Measurements from ENCODE around the gene SH3RF3.
"Not testable (repeated sequence)": the region's sequence is repeated elsewhere in the genome, so short reads cannot be mapped to it uniquely, and the experiment has no call there.

SH3RF3 gene

DNA sequence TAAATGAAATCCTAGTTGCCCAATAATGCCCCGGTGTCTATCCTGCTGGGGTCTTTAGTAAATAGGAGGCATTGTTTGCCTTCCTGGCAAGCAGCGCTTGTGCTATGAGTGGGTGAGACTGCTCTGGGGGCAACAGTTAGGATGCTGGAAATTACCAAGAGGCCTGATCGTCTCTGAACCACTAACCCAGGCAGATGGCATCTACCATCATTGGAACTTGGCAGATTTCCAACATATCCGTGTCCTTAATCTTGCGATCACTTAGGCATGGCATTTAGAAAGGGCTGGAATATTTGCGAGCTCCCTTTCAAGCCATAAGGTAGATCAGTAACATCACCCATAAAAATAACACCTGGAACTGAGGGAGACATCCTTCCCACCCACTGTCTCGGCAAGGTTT lies 18.8 kb upstream of the SH3RF3 start:
- DNase-seq (ENCODE audit: insufficient read length, low spot score) (no peak), FAIRE-seq (no peak)
- no peak for TF ChIP-seq SPI1 (IDR thresholded peaks at IDR 0.05; ENCODE audit: low read depth, low read length)
- no peak for TF ChIP-seq POU2F2 (IDR thresholded peaks at IDR 0.05; ENCODE audit: low read depth, low read length)
- TF ChIP-seq POLR2A (IDR thresholded peaks at IDR 0.05; ENCODE audit: low read depth, low read length), result no peak
- TF ChIP-seq TAF1 (IDR thresholded peaks at IDR 0.05; ENCODE audit: low read depth, low read length), result no peak
- TF ChIP-seq POLR2AphosphoS5 (IDR thresholded peaks at IDR 0.05; ENCODE audit: low read depth, low read length), result no peak
- no peak for TF ChIP-seq PAX5 (IDR thresholded peaks at IDR 0.05; ENCODE audit: insufficient read depth, low read length, severe bottlenecking)

DNA sequence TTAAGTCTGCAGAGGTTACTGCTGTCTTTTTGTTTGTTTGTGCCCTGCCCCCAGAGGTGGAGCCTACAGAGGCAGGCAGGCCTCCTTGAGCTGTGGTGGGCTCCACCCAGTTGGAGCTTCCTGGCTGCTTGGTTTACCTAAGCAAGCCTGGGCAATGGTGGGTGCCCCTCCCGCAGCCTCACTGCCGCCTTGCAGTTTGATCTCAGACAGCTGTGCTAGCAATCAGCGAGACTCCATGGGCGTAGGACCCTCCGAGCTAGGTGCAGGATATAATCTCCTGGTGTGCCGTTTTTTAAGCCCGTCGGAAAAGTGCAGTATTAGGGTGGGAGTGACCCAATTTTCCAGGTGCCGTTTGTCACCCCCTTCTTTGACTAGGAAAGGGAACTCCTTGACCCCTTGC lies 11.8 kb upstream of the SH3RF3 start:
- FAIRE-seq; DNase-seq (ENCODE audit: insufficient read length, low spot score): not testable (repeated sequence)

DNA sequence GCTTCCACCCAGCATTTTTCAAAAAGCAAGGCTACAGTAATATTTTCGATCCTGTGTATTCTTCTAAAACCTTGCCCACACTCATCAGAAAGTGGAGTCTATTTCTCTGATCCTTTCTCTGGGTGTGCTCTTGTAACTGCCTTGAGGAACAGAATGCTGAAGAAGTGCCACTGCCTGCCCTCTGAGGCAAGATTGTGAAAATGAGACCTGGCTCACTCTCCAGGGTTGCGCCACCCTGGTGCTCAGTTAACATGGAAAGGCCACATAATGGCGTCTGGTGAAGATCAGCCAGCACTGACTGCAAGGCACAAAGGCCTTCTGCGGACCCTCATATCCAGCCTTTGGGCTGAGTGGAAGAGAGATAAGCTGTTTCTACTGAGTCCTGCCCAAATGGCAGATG lies 11.2 kb upstream of the SH3RF3 start:
- no peak for FAIRE-seq
- no peak for DNase-seq (ENCODE audit: insufficient read length, low spot score)
- TF ChIP-seq POLR2AphosphoS5 (IDR thresholded peaks at IDR 0.05; ENCODE audit: low read depth, low read length) (no peak), TAF1 (IDR thresholded peaks at IDR 0.05; ENCODE audit: low read depth, low read length) (no peak), POLR2A (IDR thresholded peaks at IDR 0.05; ENCODE audit: low read depth, low read length) (no peak), PAX5 (IDR thresholded peaks at IDR 0.05; ENCODE audit: insufficient read depth, low read length, severe bottlenecking) (no peak), SPI1 (IDR thresholded peaks at IDR 0.05; ENCODE audit: low read depth, low read length) (no peak), POU2F2 (IDR thresholded peaks at IDR 0.05; ENCODE audit: low read depth, low read length) (no peak)

DNA sequence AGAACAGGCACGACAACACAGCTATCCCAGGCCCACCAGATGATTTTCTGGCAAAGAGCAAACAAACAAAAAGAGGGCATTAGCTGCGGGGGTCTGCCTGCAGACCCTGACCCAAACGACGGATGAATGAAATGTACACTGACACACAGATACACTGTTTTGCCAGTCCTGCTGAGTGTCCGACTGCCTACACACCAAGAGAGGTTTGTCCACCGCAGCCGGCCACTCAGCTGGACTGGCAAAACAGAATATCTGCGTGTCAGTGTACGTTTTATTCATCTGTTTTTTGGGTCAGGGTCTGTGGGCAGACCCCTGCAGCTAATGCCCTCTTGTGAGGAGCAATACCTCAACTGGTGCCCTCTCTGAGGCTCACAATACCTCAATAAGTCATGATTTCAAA lies 10.7 kb upstream of the SH3RF3 start:
- DNase-seq (ENCODE audit: insufficient read length, low spot score) (no peak), FAIRE-seq (no peak)
- no peak for TF ChIP-seq PAX5 (IDR thresholded peaks at IDR 0.05; ENCODE audit: insufficient read depth, low read length, severe bottlenecking)
- no peak for TF ChIP-seq POU2F2 (IDR thresholded peaks at IDR 0.05; ENCODE audit: low read depth, low read length)
- TF ChIP-seq TAF1 (IDR thresholded peaks at IDR 0.05; ENCODE audit: low read depth, low read length), result no peak
- TF ChIP-seq SPI1 (IDR thresholded peaks at IDR 0.05; ENCODE audit: low read depth, low read length), result no peak
- TF ChIP-seq POLR2AphosphoS5 (IDR thresholded peaks at IDR 0.05; ENCODE audit: low read depth, low read length), result no peak
- no peak for TF ChIP-seq POLR2A (IDR thresholded peaks at IDR 0.05; ENCODE audit: low read depth, low read length)

DNA sequence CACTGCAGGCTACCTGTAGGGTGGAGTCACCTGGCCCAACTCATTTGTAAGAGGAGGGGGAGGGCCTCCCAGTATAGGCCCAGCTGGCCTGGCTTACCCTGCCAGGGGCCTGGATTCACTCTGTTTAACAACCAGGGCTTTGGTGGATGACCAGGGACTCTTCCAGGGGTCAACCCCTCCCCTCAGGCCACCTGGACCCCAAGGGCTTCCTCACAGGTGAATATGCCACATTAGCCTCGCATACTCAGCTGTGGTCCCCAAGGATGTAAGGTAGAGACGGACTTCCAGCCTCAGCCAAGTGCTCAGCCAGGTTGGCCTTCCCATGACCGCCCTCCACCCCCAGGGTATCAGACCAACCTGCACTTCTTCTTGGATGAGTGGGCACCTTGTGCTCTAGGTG lies 8.8 kb upstream of the SH3RF3 start:
- DNase-seq (ENCODE audit: insufficient read length, low spot score) (no peak), FAIRE-seq (no peak)
- no peak for TF ChIP-seq POLR2AphosphoS5 (IDR thresholded peaks at IDR 0.05; ENCODE audit: low read depth, low read length)
- no peak for TF ChIP-seq TAF1 (IDR thresholded peaks at IDR 0.05; ENCODE audit: low read depth, low read length)
- no peak for TF ChIP-seq POLR2A (IDR thresholded peaks at IDR 0.05; ENCODE audit: low read depth, low read length)
- TF ChIP-seq POU2F2 (IDR thresholded peaks at IDR 0.05; ENCODE audit: low read depth, low read length), result no peak
- TF ChIP-seq PAX5 (IDR thresholded peaks at IDR 0.05; ENCODE audit: insufficient read depth, low read length, severe bottlenecking), result no peak
- no peak for TF ChIP-seq SPI1 (IDR thresholded peaks at IDR 0.05; ENCODE audit: low read depth, low read length)

DNA sequence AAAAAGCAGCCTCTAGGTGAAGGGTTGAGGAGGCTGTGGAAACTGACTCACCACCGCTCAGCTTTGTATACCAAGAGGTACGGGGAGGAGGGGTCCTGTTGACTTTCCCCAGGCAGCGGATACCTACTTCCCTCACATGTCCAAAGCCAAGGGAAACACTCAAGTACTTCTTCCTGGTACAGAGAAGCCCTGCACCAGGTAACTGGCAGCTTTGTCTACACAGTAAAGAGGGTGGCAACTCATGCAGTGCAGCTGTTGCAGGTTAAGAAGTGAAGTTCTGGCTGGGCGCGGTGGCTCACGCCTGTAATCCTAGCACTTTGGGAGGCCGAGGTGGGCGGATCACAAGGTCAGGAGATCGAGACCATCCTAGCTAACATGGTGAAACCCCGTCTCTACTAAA lies 8.3 kb upstream of the SH3RF3 start:
- not testable (repeated sequence) for DNase-seq (ENCODE audit: insufficient read length, low spot score); FAIRE-seq

DNA sequence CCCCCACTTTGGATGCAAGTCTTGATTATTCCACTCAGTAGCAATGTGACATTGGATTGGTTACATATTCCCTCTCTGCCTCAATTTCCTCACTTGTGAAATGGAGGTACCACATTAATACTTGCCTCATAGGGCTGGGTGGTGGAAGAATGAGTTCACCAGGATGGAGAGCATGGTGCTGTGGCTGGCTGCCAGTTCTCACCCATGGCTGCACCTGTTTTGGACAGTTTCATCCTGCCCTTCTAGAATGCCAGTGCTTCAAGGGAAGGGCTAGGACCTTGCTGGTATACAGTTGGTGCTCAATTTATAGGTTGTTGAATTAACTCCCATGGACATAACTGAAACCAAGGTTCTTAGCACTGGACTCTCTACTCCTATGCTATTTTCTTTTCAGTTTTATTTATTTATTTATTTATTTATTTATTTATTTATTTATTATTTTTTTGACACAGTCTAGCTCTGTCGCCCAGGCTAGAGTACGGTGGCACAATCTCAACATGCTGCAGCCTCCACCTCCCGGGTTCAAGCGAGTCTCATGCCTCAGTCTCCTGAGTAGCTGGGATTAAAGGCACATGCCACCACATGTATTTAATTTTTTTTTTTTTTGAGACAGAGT lies 5.3 kb upstream of the SH3RF3 start:
- FAIRE-seq, result no peak

DNA sequence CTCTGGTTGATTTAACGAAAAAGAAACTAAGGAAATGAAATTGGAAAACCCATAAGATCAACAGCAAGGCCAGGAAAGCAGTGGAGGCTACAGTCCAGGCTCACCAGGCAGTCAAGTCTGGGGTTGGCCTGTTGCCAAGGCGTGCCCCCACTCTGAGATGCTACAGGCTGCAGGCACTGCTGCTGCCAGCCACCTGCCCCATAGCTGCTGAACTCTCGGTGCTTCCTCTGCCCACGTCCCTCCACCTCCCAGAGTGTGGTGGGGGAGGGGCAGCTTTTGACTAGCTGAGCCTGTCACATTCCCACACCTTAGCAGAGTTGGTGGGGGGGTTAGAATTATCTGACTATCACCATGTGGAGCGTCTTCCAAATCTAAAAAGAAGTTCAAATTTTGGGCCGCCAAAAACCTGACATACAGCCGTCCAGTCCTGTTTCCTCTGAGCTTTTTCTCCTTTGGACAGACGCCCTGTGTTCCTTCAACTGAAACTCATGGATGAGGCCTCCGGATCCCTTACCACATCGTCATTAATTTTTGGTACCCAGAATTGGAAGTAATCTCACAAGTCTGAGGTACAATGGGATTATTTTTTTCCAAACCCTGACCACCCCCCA lies 3.9 kb upstream of the SH3RF3 start:
- FAIRE-seq (no peak), DNase-seq (ENCODE audit: insufficient read length, low spot score) (no peak)
- no peak for TF ChIP-seq POLR2AphosphoS5 (IDR thresholded peaks at IDR 0.05; ENCODE audit: low read depth, low read length)
- TF ChIP-seq POLR2A (IDR thresholded peaks at IDR 0.05; ENCODE audit: low read depth, low read length), result no peak
- no peak for TF ChIP-seq TAF1 (IDR thresholded peaks at IDR 0.05; ENCODE audit: low read depth, low read length)
- TF ChIP-seq SPI1 (IDR thresholded peaks at IDR 0.05; ENCODE audit: low read depth, low read length), result no peak
- no peak for TF ChIP-seq PAX5 (IDR thresholded peaks at IDR 0.05; ENCODE audit: insufficient read depth, low read length, severe bottlenecking)

More for the DNA sequence above, 5.3 kb upstream of the SH3RF3 start:
- no peak for DNase-seq (ENCODE audit: insufficient read length, low spot score)
- TF ChIP-seq TAF1 (IDR thresholded peaks at IDR 0.05; ENCODE audit: low read depth, low read length), result no peak
- no peak for TF ChIP-seq POLR2AphosphoS5 (IDR thresholded peaks at IDR 0.05; ENCODE audit: low read depth, low read length)
- TF ChIP-seq POU2F2 (IDR thresholded peaks at IDR 0.05; ENCODE audit: low read depth, low read length), result no peak
- TF ChIP-seq PAX5 (IDR thresholded peaks at IDR 0.05; ENCODE audit: insufficient read depth, low read length, severe bottlenecking), result no peak
- no peak for TF ChIP-seq POLR2A (IDR thresholded peaks at IDR 0.05; ENCODE audit: low read depth, low read length)
- TF ChIP-seq SPI1 (IDR thresholded peaks at IDR 0.05; ENCODE audit: low read depth, low read length), result no peak

DNA sequence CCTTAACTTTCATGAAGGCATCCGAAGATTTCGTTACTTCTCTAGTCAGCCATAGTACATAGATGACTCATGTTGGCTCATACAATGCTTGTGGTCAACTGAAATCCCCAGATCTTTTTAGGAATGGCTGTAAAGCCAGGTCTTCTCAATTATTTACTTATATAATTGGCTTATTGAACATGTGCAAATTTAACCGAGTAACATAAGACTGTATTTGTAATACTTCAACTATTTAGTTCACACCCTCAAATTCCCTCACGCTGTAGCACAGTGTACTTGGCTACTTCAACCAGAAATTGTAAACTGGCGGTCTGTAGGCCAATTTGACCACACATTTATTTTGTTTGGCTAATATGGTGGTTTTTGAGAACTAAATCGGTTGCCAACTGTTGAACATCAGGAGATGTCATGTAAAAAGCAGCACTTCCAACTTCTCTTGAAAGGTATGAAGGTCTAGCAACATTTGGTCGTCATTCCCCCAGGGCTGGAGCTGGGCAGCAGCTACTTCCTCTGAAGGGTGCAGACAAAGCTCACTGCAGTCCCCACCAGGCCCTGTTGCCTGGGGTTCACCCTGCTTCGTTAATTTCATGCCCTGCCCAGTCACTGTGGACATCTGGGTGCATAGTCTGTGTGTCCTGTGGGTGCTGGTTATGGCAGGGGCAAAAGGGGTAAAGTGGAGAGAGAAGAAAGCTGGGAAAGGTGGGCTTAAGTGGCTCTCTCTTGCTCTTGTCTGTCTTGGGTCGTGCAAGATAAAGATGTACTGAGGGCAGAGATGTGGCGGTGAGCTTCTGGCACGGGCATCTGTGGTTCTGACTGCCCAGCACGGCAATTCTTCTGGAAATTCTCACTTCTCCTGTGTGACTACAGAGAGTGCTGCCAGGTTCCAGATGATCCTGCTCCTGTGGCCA lies 3.2 kb upstream of the SH3RF3 start:
- no peak for FAIRE-seq
- TF ChIP-seq POLR2A (IDR thresholded peaks at IDR 0.05; ENCODE audit: low read depth, low read length), result no peak
- TF ChIP-seq POLR2AphosphoS5 (IDR thresholded peaks at IDR 0.05; ENCODE audit: low read depth, low read length), result no peak
- no peak for TF ChIP-seq SPI1 (IDR thresholded peaks at IDR 0.05; ENCODE audit: low read depth, low read length)
- TF ChIP-seq PAX5 (IDR thresholded peaks at IDR 0.05; ENCODE audit: insufficient read depth, low read length, severe bottlenecking), result no peak
- no peak for TF ChIP-seq POU2F2 (IDR thresholded peaks at IDR 0.05; ENCODE audit: low read depth, low read length)
- TF ChIP-seq TAF1 (IDR thresholded peaks at IDR 0.05; ENCODE audit: low read depth, low read length), result no peak
- DNase-seq (ENCODE audit: insufficient read length, low spot score), result no peak

DNA sequence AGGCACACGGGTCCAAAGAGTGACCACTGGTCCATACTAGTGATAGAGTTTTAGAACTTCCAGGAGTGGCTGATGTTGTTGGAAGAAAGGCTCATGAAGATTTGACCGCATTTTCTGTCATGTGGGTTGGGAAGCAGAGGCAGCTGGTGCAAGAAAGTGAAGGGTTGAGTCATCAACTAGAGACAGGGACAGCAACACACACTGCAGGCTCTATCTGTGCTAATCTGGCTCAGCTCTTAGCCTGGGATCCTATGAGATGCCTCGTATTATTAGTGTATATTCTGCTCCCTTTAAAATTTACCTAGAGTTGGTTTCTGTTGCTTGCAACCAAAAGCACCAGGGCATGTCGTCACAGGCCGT lies 2.5 kb upstream of the SH3RF3 start:
- DNase-seq (ENCODE audit: insufficient read length, low spot score), result no peak
- no peak for TF ChIP-seq PAX5 (IDR thresholded peaks at IDR 0.05; ENCODE audit: insufficient read depth, low read length, severe bottlenecking)
- no peak for FAIRE-seq
